Activated T-helper 1 cell treated with anti-CD3 and anti-CD28 coated beads, Interleukin-12 subunit alpha, Interleukin-12 subunit beta, Interleukin-2, Interleukin-4 antibody, amounts not matched to agents 30 ng/mL and 10 ng/mL and 1 ng/mL, durations not matched to agents 14 hours and 24 hours and 36 hours (primary cell): ENCODE measurements around the gene BRIP1. TPM values are rescaled to one million over a fixed set of nuclear protein-coding genes. Genes with fewer than 3 reads are reported as not detected.
"Not testable (repeated sequence)": the region's sequence is repeated elsewhere in the genome, so short reads cannot be mapped to it uniquely, and the experiment has no call there.

Source experiments
- DNase-seq: peaks from one replicate; pipeline ENCODE4 v3.0.0; 2021; ENCODE audit warnings: low spot score
- H3K27ac Mint-ChIP-seq: one replicate; pipeline ENCODE4 v1.8.0; 2021; ENCODE audit warnings: mild to moderate bottlenecking, mixed read lengths
- H3K27me3 Mint-ChIP-seq: one replicate; pipeline ENCODE4 v1.8.0; 2022; ENCODE audit warnings: mild to moderate bottlenecking, moderate library complexity, mixed read lengths; ENCODE audit not compliant: insufficient read depth
- H3K36me3 Mint-ChIP-seq: one replicate; pipeline ENCODE4 v1.8.0; 2021; ENCODE audit warnings: low read depth, mixed read lengths
- H3K4me1 Mint-ChIP-seq: one replicate; pipeline ENCODE4 v1.8.0; 2021; ENCODE audit warnings: low read depth, mixed read lengths
- H3K4me3 Mint-ChIP-seq: one replicate; pipeline ENCODE4 v1.8.0; 2021; ENCODE audit warnings: mild to moderate bottlenecking, moderate library complexity, mixed read lengths
- H3K9me3 Mint-ChIP-seq: one replicate; pipeline ENCODE4 v1.8.0; 2021; ENCODE audit warnings: mixed read lengths
- intact Hi-C: fragments of 100-400 bp; cut with micrococcal nuclease; formaldehyde crosslinking; loops from one replicate; pipeline ENCODE4 v1.15.1; 2024
- total RNA-seq: library from RNA; stranded (reverse); gene quantifications from 2 replicates; pipeline ENCODE4 v1.2.3, GENCODE V29; 2022

The BRIP1 gene
- total RNA-seq, 1 donor from 2014 or later = 17.9 TPM

DNA sequence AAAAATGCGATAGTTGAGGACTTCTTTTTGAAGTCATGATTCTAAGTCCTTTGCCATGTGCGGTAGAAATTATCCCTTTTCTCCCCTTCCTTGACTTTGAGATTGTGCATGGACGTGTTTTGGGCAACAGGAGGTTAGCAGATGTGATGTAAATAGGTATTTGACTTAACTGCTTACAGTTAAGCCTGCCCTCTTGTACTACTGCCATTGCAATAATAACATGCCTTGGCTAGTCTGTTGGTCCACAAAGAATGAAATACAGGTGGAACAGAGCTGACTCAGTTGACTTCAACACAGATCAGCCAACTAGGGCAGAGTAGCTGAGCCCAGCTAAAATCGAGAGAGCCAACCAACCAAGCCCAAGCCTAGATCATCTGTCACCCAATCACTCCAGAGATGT is 125.5 kb downstream of the BRIP1 start:
- Mint-ChIP-seq H3K9me3 (peaks cover 16% of the 10 kb centered on the region), H3K4me3 (no peak overlapping the region), H3K27me3 (no peaks in the 10 kb centered on the region), H3K27ac (no peak overlapping the region), H3K4me1 (no peaks in the 10 kb centered on the region), H3K36me3 (peaks cover 39% of the 10 kb centered on the region)
- DNase-seq = no peak
- intact Hi-C loops = no loop called here

DNA sequence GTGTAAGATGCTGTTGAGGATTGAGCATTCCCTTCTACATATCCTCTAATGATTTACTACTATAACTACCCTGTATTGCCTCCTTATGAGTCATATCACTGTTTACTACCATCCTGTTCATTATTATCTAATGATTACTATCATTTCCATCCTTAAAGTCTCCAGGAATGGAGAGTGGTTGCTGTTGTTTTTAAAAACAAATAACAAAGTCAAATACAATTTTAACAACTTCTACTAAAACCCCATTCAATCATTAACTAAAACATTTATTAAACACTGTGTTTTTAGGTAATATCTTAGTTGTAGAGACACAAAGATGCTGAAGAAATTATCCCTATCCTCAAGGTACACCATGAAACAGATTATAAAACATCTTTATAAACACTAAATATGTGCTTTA is 126.9 kb downstream of the BRIP1 start:
- no peaks in the 10 kb centered on the region for H3K27me3 Mint-ChIP-seq
- H3K27ac Mint-ChIP-seq = no peak overlapping the region
- DNase-seq = no peak
- H3K9me3 Mint-ChIP-seq = peaks cover 15% of the 10 kb centered on the region
- no peak overlapping the region for H3K4me3 Mint-ChIP-seq
- intact Hi-C loops = no loop called here
- no peaks in the 10 kb centered on the region for H3K4me1 Mint-ChIP-seq
- H3K36me3 Mint-ChIP-seq = peaks cover 32% of the 10 kb centered on the region

DNA sequence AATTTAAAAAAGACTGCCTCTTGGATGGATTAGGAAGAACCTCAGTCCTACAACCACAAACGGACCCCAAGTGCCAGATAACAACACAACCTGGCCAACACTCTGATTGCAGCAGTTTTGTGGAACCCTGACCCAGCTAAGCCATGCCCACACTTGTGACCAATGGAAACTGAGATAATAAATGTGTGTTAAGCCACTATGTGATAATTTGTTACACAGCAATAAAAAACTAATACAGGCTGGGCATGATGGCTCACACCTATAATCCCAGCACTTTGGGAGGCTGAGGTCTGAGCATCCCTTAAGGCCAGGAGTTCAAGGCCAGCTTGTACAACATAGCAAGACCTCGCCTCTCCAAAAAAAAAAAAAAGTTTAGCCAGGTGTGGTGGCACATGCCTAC is 127.5 kb downstream of the BRIP1 start:
- Mint-ChIP-seq H3K27me3 (no peaks in the 10 kb centered on the region), H3K4me1 (no peaks in the 10 kb centered on the region), H3K9me3 (peaks cover 12% of the 10 kb centered on the region), H3K36me3 (peaks cover 26% of the 10 kb centered on the region), H3K4me3 (no peak overlapping the region), H3K27ac (no peak overlapping the region)
- intact Hi-C loops = no loop called here
- DNase-seq = no peak

DNA sequence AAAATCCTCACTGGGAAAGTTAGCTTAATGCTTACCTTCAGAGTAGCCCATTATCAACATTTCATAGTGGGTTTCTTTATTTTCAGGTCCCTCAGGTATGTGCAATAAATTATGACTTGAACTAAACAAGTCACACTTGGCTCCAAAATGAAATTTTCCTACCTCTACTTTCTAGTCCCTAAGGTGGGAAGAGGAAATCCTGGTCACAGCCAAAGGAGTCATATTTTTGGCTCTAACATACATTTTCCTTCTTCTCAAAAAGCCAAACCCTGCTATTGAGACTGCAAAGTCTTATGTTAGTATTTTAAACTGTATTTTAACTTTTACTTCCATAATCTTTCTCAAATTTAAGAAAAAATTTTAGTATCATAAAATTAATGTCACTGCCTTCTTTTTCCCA is 128.9 kb downstream of the BRIP1 start:
- H3K4me1 Mint-ChIP-seq = no peaks in the 10 kb centered on the region
- H3K27ac Mint-ChIP-seq = no peak overlapping the region
- H3K27me3 Mint-ChIP-seq = no peaks in the 10 kb centered on the region
- H3K4me3 Mint-ChIP-seq = no peak overlapping the region
- DNase-seq = no peak
- intact Hi-C loops = no loop called here
- H3K36me3 Mint-ChIP-seq = peaks cover 23% of the 10 kb centered on the region
- peaks cover 12% of the 10 kb centered on the region for H3K9me3 Mint-ChIP-seq

DNA sequence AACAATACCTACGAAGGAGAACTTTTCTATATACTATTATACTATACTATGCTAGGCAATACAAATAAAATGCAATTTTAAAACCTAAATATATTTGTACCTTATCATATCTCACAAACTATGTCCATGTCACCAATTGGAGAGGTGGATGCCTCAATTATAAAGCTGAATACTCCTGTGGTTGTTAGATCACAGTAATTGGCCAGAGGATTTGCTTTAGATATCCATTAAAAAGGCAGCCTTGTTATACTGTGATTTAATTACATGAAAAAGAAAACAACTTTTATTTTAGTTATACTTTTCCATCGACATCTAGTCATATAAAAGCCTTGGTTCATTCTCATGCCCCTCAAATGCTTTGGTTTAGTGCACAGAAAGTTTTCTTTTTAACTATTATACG is 129.3 kb downstream of the BRIP1 start:
- H3K27me3 Mint-ChIP-seq = no peaks in the 10 kb centered on the region

DNA sequence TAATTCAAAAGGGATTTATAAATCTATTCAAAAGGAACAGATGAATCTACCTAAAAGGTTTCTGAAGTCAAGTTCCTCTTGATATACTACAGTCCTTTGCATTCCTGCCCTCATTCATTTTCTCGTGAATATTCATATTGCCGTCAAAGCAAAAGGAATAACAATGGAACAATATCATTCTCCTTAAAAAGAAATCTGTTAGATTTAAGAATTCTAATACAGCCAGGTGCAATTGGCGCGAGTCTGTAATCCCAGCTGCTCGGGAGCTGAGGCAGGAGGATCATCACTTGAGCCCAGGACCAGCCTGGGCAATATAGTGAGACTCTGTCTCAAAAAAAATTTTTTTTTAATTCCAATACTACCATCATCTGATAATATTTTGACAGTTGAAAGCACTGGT is 130.3 kb downstream of the BRIP1 start:
- Mint-ChIP-seq H3K27ac (no peak overlapping the region), H3K36me3 (peaks cover 19% of the 10 kb centered on the region), H3K4me1 (peaks cover 8% of the 10 kb centered on the region), H3K9me3 (peaks cover 11% of the 10 kb centered on the region), H3K4me3 (no peak overlapping the region), H3K27me3 (no peaks in the 10 kb centered on the region)
- intact Hi-C loops = no loop called here
- DNase-seq = no peak

More for the DNA sequence above, 129.3 kb downstream of the BRIP1 start:
- Mint-ChIP-seq H3K4me3 (no peak overlapping the region), H3K27ac (no peak overlapping the region), H3K4me1 (no peaks in the 10 kb centered on the region), H3K9me3 (peaks cover 12% of the 10 kb centered on the region), H3K36me3 (peaks cover 21% of the 10 kb centered on the region)
- intact Hi-C loops = no loop called here
- DNase-seq = no peak

DNA sequence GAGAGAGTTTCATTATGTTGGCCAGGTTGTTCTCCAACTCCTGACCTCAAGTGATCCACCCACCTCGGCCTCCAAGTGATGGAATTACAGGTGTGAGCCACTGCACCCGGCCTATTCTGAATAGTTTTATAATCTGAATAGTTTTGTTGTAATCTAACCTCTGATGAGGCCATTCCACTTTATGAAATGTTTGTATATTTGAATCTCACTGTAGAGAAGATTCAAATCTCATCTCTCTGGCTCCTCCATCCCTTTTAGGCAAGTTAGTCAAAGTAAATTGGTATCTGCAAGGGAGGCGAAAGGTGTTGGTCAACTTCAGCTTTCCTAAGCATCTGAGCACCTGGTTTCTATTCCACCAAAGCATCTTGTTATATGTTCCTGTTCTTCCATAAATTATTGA is 131.2 kb downstream of the BRIP1 start:
- intact Hi-C loops = no loop called here
- H3K36me3 Mint-ChIP-seq = peaks cover 14% of the 10 kb centered on the region
- H3K4me3 Mint-ChIP-seq = no peak overlapping the region
- no peak for DNase-seq
- no peak overlapping the region for H3K27ac Mint-ChIP-seq
- no peaks in the 10 kb centered on the region for H3K27me3 Mint-ChIP-seq
- peaks cover 5% of the 10 kb centered on the region for H3K9me3 Mint-ChIP-seq
- peaks cover 8% of the 10 kb centered on the region for H3K4me1 Mint-ChIP-seq

DNA sequence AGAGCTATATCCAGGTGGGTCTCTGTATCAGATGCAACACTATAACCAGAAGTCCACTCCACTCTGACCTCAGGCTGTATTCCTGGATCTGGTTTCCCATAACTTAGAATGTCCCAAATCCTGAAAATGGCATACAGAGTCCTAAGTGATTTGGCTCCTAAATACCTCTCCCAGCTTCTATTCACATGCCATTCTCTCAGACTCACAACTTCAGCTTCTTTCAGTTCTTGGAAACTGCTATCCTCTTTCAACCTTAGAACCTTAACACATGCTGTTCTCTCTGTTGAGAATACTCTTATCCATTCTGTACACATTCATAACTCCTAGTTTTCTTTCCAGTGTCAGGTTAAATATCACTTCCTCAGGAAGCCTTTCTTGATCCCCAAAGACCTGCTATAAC is 132.0 kb downstream of the BRIP1 start:
- H3K4me1 Mint-ChIP-seq = peaks cover 8% of the 10 kb centered on the region
- no peak overlapping the region for H3K4me3 Mint-ChIP-seq
- no peak for DNase-seq
- H3K36me3 Mint-ChIP-seq = peaks cover 10% of the 10 kb centered on the region
- no peaks in the 10 kb centered on the region for H3K9me3 Mint-ChIP-seq
- no peaks in the 10 kb centered on the region for H3K27me3 Mint-ChIP-seq
- H3K27ac Mint-ChIP-seq = no peak overlapping the region
- intact Hi-C loops = no loop called here

DNA sequence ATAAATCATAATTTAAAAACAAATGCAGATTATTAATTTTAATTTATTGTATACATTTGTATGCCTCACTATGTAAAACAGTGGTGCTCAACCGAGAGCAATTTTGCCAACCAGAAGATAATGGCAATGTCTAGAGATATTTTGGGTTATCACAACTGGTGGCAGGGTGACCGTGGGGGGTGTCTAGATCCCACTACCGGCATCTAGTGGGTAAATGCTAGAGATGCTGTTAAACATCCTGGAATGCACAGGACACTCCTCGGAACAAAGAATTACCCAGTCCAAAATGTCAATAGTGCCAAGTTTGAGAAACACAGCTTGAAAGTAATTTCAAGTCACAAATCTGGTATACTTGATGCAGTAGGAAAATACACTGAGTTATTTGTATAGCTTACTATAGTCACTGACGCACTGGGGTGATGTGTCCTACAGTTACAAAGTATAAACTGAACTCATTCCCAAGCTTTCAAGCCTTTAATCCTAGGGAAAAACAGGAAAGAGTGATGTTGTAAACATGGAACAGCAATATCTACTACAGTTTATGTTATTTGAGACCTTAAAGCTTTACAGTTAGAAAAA is 133.5 kb downstream of the BRIP1 start:
- H3K27ac Mint-ChIP-seq = no peak overlapping the region
- no peak for DNase-seq
- H3K9me3 Mint-ChIP-seq = no peaks in the 10 kb centered on the region
- no peak overlapping the region for H3K4me3 Mint-ChIP-seq
- H3K27me3 Mint-ChIP-seq = no peaks in the 10 kb centered on the region
- H3K36me3 Mint-ChIP-seq = peaks cover 13% of the 10 kb centered on the region
- peaks cover 8% of the 10 kb centered on the region for H3K4me1 Mint-ChIP-seq
- intact Hi-C loops = no loop called here

DNA sequence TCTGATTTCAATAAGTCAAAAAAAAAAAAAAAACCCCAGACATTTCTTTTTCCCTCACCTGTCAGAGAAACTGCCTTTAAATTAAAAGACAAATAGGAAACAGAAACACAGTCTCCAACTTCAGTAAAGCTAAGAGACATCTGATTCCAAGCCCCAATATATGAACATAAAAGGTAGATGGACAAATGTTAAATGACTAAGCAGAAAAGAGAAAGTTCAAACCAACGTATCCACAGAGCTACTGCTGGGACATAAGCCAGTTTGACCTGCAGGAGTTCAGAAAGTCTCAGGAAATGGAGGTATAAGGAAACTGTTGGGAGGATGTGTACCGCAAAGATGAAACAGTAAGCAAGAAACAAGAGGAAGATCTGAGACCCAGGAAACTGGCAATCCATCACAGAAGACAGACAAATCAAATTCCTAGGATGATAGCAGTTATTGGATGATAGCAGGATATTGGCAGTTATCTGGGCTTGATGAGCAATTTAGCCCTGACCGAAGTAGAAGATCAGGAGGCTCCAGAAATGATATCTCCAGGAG is 135.0 kb downstream of the BRIP1 start:
- Mint-ChIP-seq H3K27ac (no peak overlapping the region), H3K4me1 (peaks cover 8% of the 10 kb centered on the region), H3K4me3 (no peak overlapping the region), H3K36me3 (peaks cover 13% of the 10 kb centered on the region), H3K9me3 (no peaks in the 10 kb centered on the region), H3K27me3 (no peaks in the 10 kb centered on the region)
- intact Hi-C loops = no loop called here
- DNase-seq = no peak

DNA sequence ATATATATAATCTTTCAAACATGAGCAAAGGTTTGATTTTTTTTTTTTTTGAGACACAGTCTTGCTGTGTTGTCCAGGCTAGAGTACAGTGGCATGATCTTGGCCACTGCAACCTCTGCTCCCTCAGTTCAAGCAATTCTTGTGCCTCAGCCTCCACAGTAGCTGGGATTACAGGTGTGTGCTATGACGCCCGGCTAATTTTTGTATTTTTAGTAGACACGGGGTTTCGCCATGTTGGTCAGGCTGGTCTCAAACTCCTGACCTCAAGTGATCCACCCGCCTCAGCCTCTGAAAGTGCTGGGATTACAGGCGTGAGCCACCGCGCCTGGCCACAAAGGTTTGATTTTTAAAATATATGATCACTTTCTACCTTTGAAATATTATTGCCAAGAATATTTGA is 135.5 kb downstream of the BRIP1 start:
- H3K27ac Mint-ChIP-seq, H3K4me1 Mint-ChIP-seq, H3K27me3 Mint-ChIP-seq, H3K9me3 Mint-ChIP-seq, H3K4me3 Mint-ChIP-seq, intact Hi-C loops, DNase-seq: not testable (repeated sequence)
- peaks cover 13% of the 10 kb centered on the region for H3K36me3 Mint-ChIP-seq

DNA sequence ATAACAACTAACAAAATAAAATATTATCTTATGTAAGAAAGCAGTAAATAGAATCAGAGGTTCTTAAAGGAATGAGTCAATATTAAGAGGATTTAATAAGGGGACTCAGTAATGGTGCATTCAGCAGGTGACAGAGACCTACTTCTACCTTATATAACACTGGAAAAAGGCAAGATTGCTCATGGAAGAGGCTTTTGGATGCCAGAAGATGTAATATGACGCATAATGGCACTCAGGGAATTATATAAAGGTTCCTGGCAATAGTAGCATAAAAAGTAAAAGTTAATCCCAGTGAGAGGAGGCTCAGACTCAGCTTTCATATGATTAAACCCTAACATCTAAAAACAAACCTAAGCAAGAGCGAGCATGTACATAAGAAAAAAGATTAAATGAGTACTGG is 136.4 kb downstream of the BRIP1 start:
- Mint-ChIP-seq H3K36me3 (peaks cover 13% of the 10 kb centered on the region), H3K4me3 (no peak overlapping the region), H3K4me1 (peaks cover 8% of the 10 kb centered on the region), H3K9me3 (no peaks in the 10 kb centered on the region), H3K27me3 (no peaks in the 10 kb centered on the region), H3K27ac (no peak overlapping the region)
- no peak for DNase-seq
- intact Hi-C loops = no loop called here

DNA sequence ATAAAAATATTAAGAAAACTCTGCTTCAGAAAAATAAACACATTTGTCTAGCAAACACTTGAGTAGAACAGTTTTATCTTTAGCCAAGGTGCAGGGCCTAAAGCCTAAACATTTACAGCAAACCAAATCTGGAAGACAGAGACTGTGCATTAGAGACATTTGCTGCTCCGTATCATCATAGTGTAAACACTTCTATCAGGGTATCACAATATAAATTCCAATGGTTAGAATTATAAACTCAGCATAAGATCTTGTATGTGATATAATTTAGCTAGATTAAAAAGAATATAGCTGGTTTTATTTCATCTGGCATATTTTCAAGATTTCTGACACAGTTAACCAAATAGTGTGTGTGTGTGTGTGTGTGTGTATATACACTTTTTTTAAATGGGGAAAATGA is 138.6 kb downstream of the BRIP1 start:
- H3K4me1 Mint-ChIP-seq = peaks cover 8% of the 10 kb centered on the region
- H3K27me3 Mint-ChIP-seq = no peaks in the 10 kb centered on the region
- peaks cover 14% of the 10 kb centered on the region for H3K36me3 Mint-ChIP-seq
- no peak overlapping the region for H3K4me3 Mint-ChIP-seq
- H3K9me3 Mint-ChIP-seq = no peaks in the 10 kb centered on the region
- no peak overlapping the region for H3K27ac Mint-ChIP-seq
- DNase-seq = no peak
- intact Hi-C loops = no loop called here

DNA sequence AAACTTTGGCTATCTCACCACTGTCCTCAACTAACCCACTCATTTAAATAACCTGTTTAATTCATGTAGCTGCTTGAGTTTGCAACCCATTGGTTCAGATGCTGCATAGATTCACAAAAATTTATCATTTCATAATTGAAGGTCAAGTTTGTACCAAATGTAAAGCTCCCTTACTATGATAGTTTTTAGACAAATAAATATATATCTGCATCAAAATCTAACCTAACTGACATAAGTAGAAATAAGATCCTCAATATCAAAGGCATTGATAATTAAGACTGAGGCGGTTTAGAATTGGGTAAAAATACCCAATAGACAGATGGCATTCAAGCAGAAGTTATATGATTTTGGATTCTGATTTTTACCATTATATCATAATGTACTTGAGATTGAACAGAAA is 139.4 kb downstream of the BRIP1 start:
- Mint-ChIP-seq H3K4me3 (no peak overlapping the region), H3K36me3 (peaks cover 13% of the 10 kb centered on the region), H3K27ac (no peak overlapping the region), H3K9me3 (peaks cover 3% of the 10 kb centered on the region), H3K4me1 (peaks cover 8% of the 10 kb centered on the region), H3K27me3 (no peaks in the 10 kb centered on the region)
- no peak for DNase-seq
- intact Hi-C loops = no loop called here
